K562 (cell line): ENCODE measurements around the gene DNAJB12. TPM values are rescaled to one million over a fixed set of nuclear protein-coding genes. Genes with fewer than 3 reads are reported as not detected.
A peak's percentile ranks its signal among the peaks of the same experiment; 100 is the strongest.

ENCODE experiments used
- CBX1 ChIP-seq: sonication (generic); IDR thresholded peaks from 2 replicates; pipeline ENCODE4 v1.6.1; 2016; ENCODE audit warnings: antibody characterized with exemption, low read depth, mild to moderate bottlenecking
- ESRRB ChIP-seq: fragments of 250-450 bp; sonication (Bioruptor Pico); IDR thresholded peaks from 2 replicates; pipeline ENCODE4 v1.5.0; 2020; ENCODE audit warnings: mild to moderate bottlenecking, moderate library complexity, borderline replicate concordance
- ETV5 ChIP-seq: sonication (generic); formaldehyde crosslinking; IDR thresholded peaks from 2 replicates; pipeline ENCODE4 v1.4.0; 2020; ENCODE audit warnings: low read depth, mild to moderate bottlenecking, missing genetic modification reagents
- HCFC1 ChIP-seq: IDR thresholded peaks from 2 replicates; pipeline ENCODE4 v1.6.1; 2012; ENCODE audit warnings: low read depth, low read length, improper control_type of control experiment
- HES1 ChIP-seq: fragments of 450-650 bp; IDR thresholded peaks from 2 replicates; pipeline ENCODE4 v1.6.1; 2016; ENCODE audit warnings: low read depth, mild to moderate bottlenecking, moderate library complexity
- NKRF ChIP-seq: fragments of 450-650 bp; IDR thresholded peaks from 2 replicates; pipeline ENCODE4 v1.6.1; 2016; ENCODE audit warnings: borderline replicate concordance
- POLR3A ChIP-seq: IDR thresholded peaks from 2 replicates; pipeline ENCODE4 v1.6.1; 2011; ENCODE audit warnings: borderline replicate concordance, mild to moderate bottlenecking, moderate library complexity; ENCODE audit not compliant: insufficient read length, insufficient read depth; ENCODE audit errors: extremely low read depth
- RB1 ChIP-seq: fragments of 450-650 bp; IDR thresholded peaks from 2 replicates; pipeline ENCODE4 v1.6.1; 2017; ENCODE audit warnings: low read depth, mild to moderate bottlenecking
- RBBP5 ChIP-seq: fragments of 200-600 bp; sonication (generic); IDR thresholded peaks from 2 replicates; pipeline ENCODE4 v1.6.1; 2012; ENCODE audit warnings: borderline replicate concordance, mild to moderate bottlenecking, low read length, control low read depth, inconsistent platforms; ENCODE audit not compliant: insufficient read depth, poor library complexity, severe bottlenecking
- SRSF1 ChIP-seq: fragments of 200-400 bp; formaldehyde crosslinking; IDR thresholded peaks from 2 replicates; pipeline ENCODE4 v1.6.1; 2017; ENCODE audit warnings: mild to moderate bottlenecking, low read depth, low read length, moderate library complexity
- TRIM28 ChIP-seq: fragments of 450-650 bp; IDR thresholded peaks from 2 replicates; pipeline ENCODE4 v1.6.1; 2017
- ZNF316 ChIP-seq: fragments of 450-650 bp; IDR thresholded peaks from 2 replicates; pipeline ENCODE4 v1.6.1; 2016
- polyA plus RNA-seq, 8 experiments: library from polyadenylated mRNA; depleted of rRNA in 4 of 8; stranded (reverse) in 5 of 8; unstranded in 3 of 8; fragments of >200 nt; fragmentation: Nextera tagmentation in 2 of 8; fragmentation: Illumina TruSeq in 1 of 8; extraction: Ambion mirVana in 2 of 8; extraction: Trizol in 1 of 8; gene quantifications; 2 replicates each; pipeline versions ENCODE4 v1.2.1 to v1.2.3, GENCODE V29; 2011 to 2014; ENCODE audit warnings: inconsistent platforms in 1 of 8, missing spikeins in 1 of 8
- total RNA-seq, 7 experiments: library from RNA; depleted of rRNA in 6 of 7; stranded (reverse); fragments of >200 nt in 6 of 7; fragmentation: Illumina TruSeq in 2 of 7; extraction: Trizol in 2 of 7; gene quantifications; 2 replicates each; pipeline versions ENCODE4 v1.2.1 to v1.2.3, GENCODE V29; 2011 to 2021; ENCODE audit warnings: low replicate concordance in 1 of 7
- TF ChIP-seq, protein P1 (sequence below): conservative IDR thresholded peaks from 2 replicates; pipeline ENCODE4 v1.6.1; 2011; ENCODE audit warnings: low read depth, mild to moderate bottlenecking, low read length; ENCODE audit not compliant: control insufficient read depth
- TF ChIP-seq, protein P2 (sequence below): sonication (generic); formaldehyde crosslinking; IDR thresholded peaks from 2 replicates; pipeline ENCODE4 v1.9.0; 2022; ENCODE audit warnings: mild to moderate bottlenecking, missing genetic modification reagents

The DNAJB12 gene
- total and polyA plus RNA-seq, 9 of the 15 experiments (the other 6 are each of a cell fraction or from before 2014, with no cell fraction given) = 3.5 to 31.5 (median 20.3) TPM

GRCh38 chr10:72340510-72341261 lies 14.0 kb downstream of the DNAJB12 start (continued):
- TF ChIP-seq, protein P1, sequence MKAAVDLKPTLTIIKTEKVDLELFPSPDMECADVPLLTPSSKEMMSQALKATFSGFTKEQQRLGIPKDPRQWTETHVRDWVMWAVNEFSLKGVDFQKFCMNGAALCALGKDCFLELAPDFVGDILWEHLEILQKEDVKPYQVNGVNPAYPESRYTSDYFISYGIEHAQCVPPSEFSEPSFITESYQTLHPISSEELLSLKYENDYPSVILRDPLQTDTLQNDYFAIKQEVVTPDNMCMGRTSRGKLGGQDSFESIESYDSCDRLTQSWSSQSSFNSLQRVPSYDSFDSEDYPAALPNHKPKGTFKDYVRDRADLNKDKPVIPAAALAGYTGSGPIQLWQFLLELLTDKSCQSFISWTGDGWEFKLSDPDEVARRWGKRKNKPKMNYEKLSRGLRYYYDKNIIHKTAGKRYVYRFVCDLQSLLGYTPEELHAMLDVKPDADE = 0 out of 2 replicates have a peak, but pooled peaks have one; percentile 36
- TF ChIP-seq RB1 = peak; percentile 95
- TF ChIP-seq CBX1 = no peak
- no peak for TF ChIP-seq ZNF316
- TF ChIP-seq POLR3A = no peak
- TF ChIP-seq SRSF1 = no peak
- TF ChIP-seq, protein P2, sequence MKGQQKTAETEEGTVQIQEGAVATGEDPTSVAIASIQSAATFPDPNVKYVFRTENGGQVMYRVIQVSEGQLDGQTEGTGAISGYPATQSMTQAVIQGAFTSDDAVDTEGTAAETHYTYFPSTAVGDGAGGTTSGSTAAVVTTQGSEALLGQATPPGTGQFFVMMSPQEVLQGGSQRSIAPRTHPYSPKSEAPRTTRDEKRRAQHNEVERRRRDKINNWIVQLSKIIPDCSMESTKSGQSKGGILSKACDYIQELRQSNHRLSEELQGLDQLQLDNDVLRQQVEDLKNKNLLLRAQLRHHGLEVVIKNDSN = no peak
- no peak for TF ChIP-seq ESRRB (CRISPR knock-in tag)
- no peak for TF ChIP-seq RBBP5
- no peak for TF ChIP-seq NKRF
- no peak for TF ChIP-seq HES1
- TF ChIP-seq TRIM28 = peak; percentile 2; the same call in 1 of the 2 replicates
- peak; percentile 41; the same call in 1 of the 2 replicates for TF ChIP-seq HCFC1
- TF ChIP-seq ETV5 (CRISPR knock-in tag) = no peak
